ENCODE results near the gene TUFM. TPM values are rescaled to one million over a fixed set of nuclear protein-coding genes. Genes with fewer than 3 reads are reported as not detected.

Gene TUFM
- total and polyA plus RNA-seq, 8 donors, result 71.9 to 181 (median 96.2) TPM

GRCh38 chr16:28834349-28834748, 11.8 kb downstream of the TUFM start:
- no peak for ATAC-seq
- WGBS, 2 donors, result 94 to 95% methylated on average over 6 to 14 of the region's 14 CpGs
- Histone ChIP-seq H3K27ac (no peak overlapping the region), H3K4me1 (no peaks in the 10 kb centered on the region), H3K9me3 (no peaks in the 10 kb centered on the region), H3K36me3 (peaks cover 30 to 79% (median 63%) of the 10 kb centered on the region in 3 donors), H3K4me3 (no peak overlapping the region), H3K27me3 (no peaks in the 10 kb centered on the region)
- intact Hi-C loops (cut with DNase I), result no loop called here
- TF ChIP-seq CTCF (IDR thresholded peaks at IDR 0.05), result no peak
- no peak for FAIRE-seq
- DNase-seq, result no peak

DNA sequence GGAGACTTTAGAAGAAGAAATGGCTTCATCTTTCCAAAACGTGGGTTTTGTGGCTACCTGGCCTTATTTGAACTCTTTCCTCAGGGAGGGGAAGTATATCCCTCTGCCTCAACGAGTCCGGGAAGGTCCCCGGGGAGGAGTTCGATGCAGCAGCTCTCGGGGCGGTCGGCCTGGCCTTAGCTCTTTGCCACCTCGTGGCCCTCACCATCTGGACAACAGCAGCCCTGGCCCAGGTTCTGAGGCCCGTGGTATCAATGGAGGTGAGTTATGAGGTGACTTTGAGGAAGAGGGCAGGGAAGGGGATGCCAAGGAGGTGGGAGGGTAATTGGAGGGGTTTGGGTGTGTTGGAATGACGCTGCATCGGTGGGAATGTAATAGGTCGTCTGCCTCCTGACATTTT, 15.6 kb downstream of the TUFM start:
- DNase-seq (no peak), ATAC-seq (no peak), FAIRE-seq (no peak)
- intact Hi-C loops (cut with DNase I), result no loop called here
- Histone ChIP-seq H3K27ac (no peak overlapping the region), H3K9me3 (no peaks in the 10 kb centered on the region), H3K36me3 (peaks cover 32 to 99% (median 78%) of the 10 kb centered on the region in 3 donors), H3K4me3 (no peak overlapping the region), H3K4me1 (peaks cover 0 to 7% (median 6%) of the 10 kb centered on the region in 3 donors), H3K27me3 (no peaks in the 10 kb centered on the region)
- 86 to 90% methylated on average over 13 of the region's 13 CpGs for WGBS, 2 donors
- TF ChIP-seq CTCF (IDR thresholded peaks at IDR 0.05), result no peak

GRCh38 chr16:28829747-28830146, 16.4 kb downstream of the TUFM start:
- peaks cover 26 to 93% (median 70%) of the 10 kb centered on the region in 3 donors for H3K36me3 ChIP-seq
- TF ChIP-seq CTCF (IDR thresholded peaks at IDR 0.05), result no peak
- intact Hi-C loops (cut with DNase I), result no loop called here
- ATAC-seq (no peak), DNase-seq (no peak), FAIRE-seq (no peak)
- H3K27me3 ChIP-seq, result no peaks in the 10 kb centered on the region
- peaks cover 0 to 13% (median 13%) of the 10 kb centered on the region in 3 donors for H3K4me1 ChIP-seq
- WGBS, 2 donors, result 95% methylated on average over 13 of the region's 13 CpGs
- no peaks in the 10 kb centered on the region for H3K9me3 ChIP-seq
- no peak overlapping the region for H3K27ac ChIP-seq
- H3K4me3 ChIP-seq, result no peak overlapping the region

GRCh38 chr16:28826141-28826540, 20.0 kb downstream of the TUFM start:
- no peak for TF ChIP-seq CTCF (IDR thresholded peaks at IDR 0.05)
- Histone ChIP-seq H3K27ac (no peak overlapping the region), H3K36me3 (peaks cover 13 to 57% (median 36%) of the 10 kb centered on the region in 3 donors), H3K27me3 (no peaks in the 10 kb centered on the region), H3K4me1 (peaks cover 0 to 21% (median 20%) of the 10 kb centered on the region in 3 donors), H3K4me3 (no peak overlapping the region), H3K9me3 (no peaks in the 10 kb centered on the region)
- intact Hi-C loops (cut with DNase I), result no loop called here
- ATAC-seq (no peak), FAIRE-seq (no peak), DNase-seq (no peak)
- 50 to 54% methylated on average over 6 of the region's 6 CpGs for WGBS, 2 donors

- intact Hi-C loops (cut with DNase I), result no loop called here
- no peak for FAIRE-seq
- peak overlapping the region; percentile 98 for H3K27ac ChIP-seq
Observed at GRCh38 chr16:28824717-28824973, 21.5 kb downstream of the TUFM start.

More at GRCh38 chr16:28824717-28824973, 21.5 kb downstream of the TUFM start:
- Histone ChIP-seq H3K36me3 (peaks cover 11 to 42% (median 22%) of the 10 kb centered on the region in 3 donors), H3K27me3 (no peaks in the 10 kb centered on the region), H3K4me3 (peak overlapping the region; percentile 93 to 100 (median 98)), H3K9me3 (no peaks in the 10 kb centered on the region), H3K4me1 (peaks cover 0 to 21% (median 20%) of the 10 kb centered on the region in 3 donors)
- ATAC-seq, result no peak
- no peak for DNase-seq
- 9 to 11% methylated on average over 5 of the region's 5 CpGs for WGBS, 2 donors
- TF ChIP-seq CTCF (IDR thresholded peaks at IDR 0.05), result no peak
